Endothelial cell of umbilical vein (primary cell): ENCODE data around the gene CYGB. TPM values are rescaled to one million over a fixed set of nuclear protein-coding genes. Genes with fewer than 3 reads are reported as not detected.

Experiments used
- BruUV-seq: library from RNA; stranded (reverse); fragments of 400-500 nt; replicated peaks from 2 replicates; lab custom pipeline; 2021; lab: Mats Ljungman, UMichigan
- CTCF ChIA-PET: fragments of 300-600, 350-600 bp; sonication (Branson Sonifier 250); formaldehyde crosslinking; loops from one replicate; lab custom pipeline; 2021; ENCODE audit warnings: antibody characterized with exemption, inconsistent platforms; lab: Charles Lee
- POLR2A ChIA-PET: fragments of 300-600, 350-600 bp; sonication (Branson Sonifier 250); formaldehyde crosslinking; loops from one replicate; lab custom pipeline; 2021; ENCODE audit warnings: antibody characterized with exemption, inconsistent platforms; lab: Charles Lee
- DNase-seq: peaks from one replicate; pipeline ENCODE4 v3.0.0-alpha.2; 2011; ENCODE audit warnings: low read depth, low spot score
- FAIRE-seq: peaks from 2 replicates; lab custom pipeline; 2011; peaks lifted over from hg19 to GRCh38; lab: Jason Lieb, UNC
- H2AFZ ChIP-seq: 2 replicates; pipeline ENCODE4 v1.6.0; 2012; ENCODE audit warnings: low read depth, low read length, control low read depth, inconsistent platforms
- H3K27ac ChIP-seq: 2 replicates; pipeline ENCODE4 v1.5.1; 2011; ENCODE audit warnings: low read depth, mild to moderate bottlenecking, control low read depth, low read length, moderate library complexity; ENCODE audit not compliant: insufficient read depth
- H3K27me3 ChIP-seq, 2 experiments: 2 replicates each; pipeline versions ENCODE4 v1.6.0 to v1.6.1; 2011; ENCODE audit warnings: low read length in 2 of 2, mixed read lengths in 1 of 2; ENCODE audit not compliant: control insufficient read depth in 2 of 2, insufficient read depth in 2 of 2
- H3K36me3 ChIP-seq, 2 experiments: 2 replicates in 1 of 2; 3 replicates in 1 of 2; pipeline ENCODE4 v1.5.1; 2011; ENCODE audit warnings: low read length in 2 of 2, mild to moderate bottlenecking in 1 of 2, moderate library complexity in 1 of 2; ENCODE audit not compliant: control insufficient read depth in 2 of 2, insufficient read depth in 2 of 2; ENCODE audit errors: extremely low read depth in 1 of 2
- H3K4me1 ChIP-seq: 3 replicates; pipeline ENCODE4 v1.5.1; 2011; ENCODE audit warnings: mild to moderate bottlenecking, low read length; ENCODE audit not compliant: control insufficient read depth, insufficient read depth; ENCODE audit errors: extremely low read depth
- H3K4me2 ChIP-seq: 2 replicates; pipeline ENCODE4 v1.6.1; 2011; ENCODE audit warnings: low read length, control low read depth, mixed read lengths; ENCODE audit not compliant: insufficient read depth
- H3K4me3 ChIP-seq, 3 experiments: fragments of 200-600 bp in 1 of 3; sonication (generic), shearing (Covaris generic) in 1 of 3; replicated peaks in 1 of 3; 2 replicates each; pipeline ENCODE4 v1.5.1; 2011 to 2016; ENCODE audit warnings: control low read depth in 3 of 3, low read length in 3 of 3, mild to moderate bottlenecking in 2 of 3, inconsistent platforms in 1 of 3, low read depth in 1 of 3, moderate library complexity in 1 of 3; ENCODE audit not compliant: insufficient read depth in 1 of 3
- H3K79me2 ChIP-seq: 2 replicates; pipeline ENCODE4 v1.6.0; 2012; ENCODE audit warnings: low read length, inconsistent platforms; ENCODE audit not compliant: control insufficient read depth, insufficient read depth
- H3K9ac ChIP-seq: replicated peaks from 2 replicates; pipeline ENCODE3; 2011; ENCODE audit warnings: low read length, control low read depth; ENCODE audit not compliant: insufficient read depth; ENCODE audit errors: extremely low read depth
- H3K9me1 ChIP-seq: replicated peaks from 3 replicates; pipeline ENCODE4 v1.6.0; 2011; ENCODE audit warnings: mild to moderate bottlenecking, low read length; ENCODE audit not compliant: control insufficient read depth, insufficient read depth; ENCODE audit errors: extremely low read depth
- H3K9me3 ChIP-seq: replicated peaks from 2 replicates; pipeline ENCODE4 v1.5.1; 2012; ENCODE audit warnings: low read length, inconsistent platforms; ENCODE audit not compliant: control insufficient read depth, insufficient read depth
- H4K20me1 ChIP-seq: replicated peaks from 2 replicates; pipeline ENCODE3; 2011; ENCODE audit warnings: mild to moderate bottlenecking, low read length; ENCODE audit not compliant: control insufficient read depth, insufficient read depth; ENCODE audit errors: extremely low read depth
- EZH2 ChIP-seq: IDR thresholded peaks from 2 replicates; pipeline ENCODE4 v1.6.1; 2012; ENCODE audit warnings: borderline replicate concordance, low read depth, mild to moderate bottlenecking, moderate library complexity, low read length, inconsistent platforms; ENCODE audit not compliant: severe bottlenecking
- FOS ChIP-seq: IDR thresholded peaks from 2 replicates; pipeline ENCODE4 v1.6.1; 2011; ENCODE audit warnings: mild to moderate bottlenecking, low read length, moderate library complexity, borderline replicate concordance; ENCODE audit not compliant: insufficient read depth
- GATA2 ChIP-seq: IDR thresholded peaks from 2 replicates; pipeline ENCODE4 v1.7.0; 2011; ENCODE audit warnings: low read depth, mild to moderate bottlenecking, moderate library complexity, mixed read lengths, low read length; ENCODE audit not compliant: insufficient read length, insufficient read depth
- JUN ChIP-seq: IDR thresholded peaks from 2 replicates; pipeline ENCODE4 v1.6.1; 2011; ENCODE audit warnings: borderline replicate concordance, low read depth; ENCODE audit not compliant: insufficient read length, insufficient read depth
- MYC ChIP-seq: IDR thresholded peaks from one replicate; pipeline ENCODE4 v1.6.1; 2011; ENCODE audit warnings: mild to moderate bottlenecking, low read depth, low read length
- POLR2A ChIP-seq: IDR thresholded peaks from 2 replicates; pipeline ENCODE4 v1.6.1; 2012; ENCODE audit warnings: low read depth, mild to moderate bottlenecking, control low read depth, low read length
- POLR2AphosphoS5 ChIP-seq: IDR thresholded peaks from 2 replicates; pipeline ENCODE4 v1.6.1; 2012; ENCODE audit warnings: low read depth, mild to moderate bottlenecking, control low read depth, low read length, moderate library complexity; ENCODE audit not compliant: insufficient read depth
- dilution Hi-C: fragments of 300-500 bp; cut with MboI; formaldehyde crosslinking; loops from one replicate; pipeline ENCODE4 v1.15.0; 2019; ENCODE audit warnings: low sequenced_read_pairs; ENCODE audit not compliant: extremely low pct_ligation_motif_present
- intact Hi-C: fragments of 100-400 bp; cut with micrococcal nuclease; formaldehyde crosslinking; loops from one replicate; pipeline ENCODE4 v1.10.0; 2022
- polyA plus RNA-seq, 4 experiments: library from polyadenylated mRNA; depleted of rRNA in 3 of 4; stranded (reverse) in 3 of 4; unstranded in 1 of 4; fragments of >200 nt; gene quantifications; 2 replicates each; pipeline versions ENCODE4 v1.2.1 to v1.2.3, GENCODE V29; 2011 to 2012; ENCODE audit warnings: missing spikeins in 1 of 4
- total RNA-seq: library from RNA; stranded (reverse); gene quantifications from 2 replicates; pipeline ENCODE4 v1.2.3, GENCODE V29; 2021
- TF ChIP-seq, protein P1 (sequence below): IDR thresholded peaks from 2 replicates; pipeline ENCODE4 v1.6.1; 2011; ENCODE audit not compliant: insufficient read depth, insufficient read length
- TF ChIP-seq, protein P2 (sequence below), 2 donors: IDR thresholded peaks; 1 replicate in 1 of 2; 2 replicates in 1 of 2; pipeline ENCODE4 v1.5.1; 2011; ENCODE audit warnings: low read length in 2 of 2, mild to moderate bottlenecking in 2 of 2, moderate library complexity in 2 of 2, control low read depth in 1 of 2, inconsistent platforms in 1 of 2, low read depth in 1 of 2; ENCODE audit not compliant: insufficient read depth in 1 of 2; ENCODE audit errors: extremely low read depth in 1 of 2

The CYGB gene
- total and polyA plus RNA-seq, 2 donors (not counting 3 experiments of a cell fraction or from before 2014, with no cell fraction given): 0.22 to 0.91 TPM

DNA sequence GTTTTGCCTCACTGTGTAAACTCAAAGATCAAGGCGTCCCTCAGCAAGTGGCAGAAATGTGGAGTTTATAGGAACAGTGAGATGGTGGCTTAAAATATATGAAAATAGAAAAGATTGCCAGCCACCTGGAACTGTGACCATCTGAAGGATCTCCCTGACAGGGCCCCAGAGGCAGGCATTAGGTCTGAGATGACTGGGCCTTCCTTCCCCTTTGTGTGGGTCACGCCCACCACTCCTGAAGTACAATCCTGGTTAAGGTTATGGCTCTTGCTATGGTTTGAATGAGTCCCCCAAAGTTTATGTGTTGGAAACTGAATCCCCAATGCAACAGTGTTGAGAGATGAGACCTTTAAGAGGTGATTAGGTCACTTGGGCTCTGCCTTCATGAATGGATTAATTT is 41.8 kb upstream of the CYGB start:
- intact Hi-C loops (no loop called here), dilution Hi-C loops (no loop called here)
- Histone ChIP-seq H3K27ac (no peak overlapping the region), H3K79me2 (no peaks in the 10 kb centered on the region), H3K4me1 (no peaks in the 10 kb centered on the region), H3K9me3 (no peaks in the 10 kb centered on the region), H3K4me2 (no peak overlapping the region), H2AFZ (no peak overlapping the region), H4K20me1 (no peaks in the 10 kb centered on the region), H3K27me3 (no peaks in the 10 kb centered on the region), H3K9ac (no peak overlapping the region), H3K9me1 (no peaks in the 10 kb centered on the region), H3K4me3 (no peak overlapping the region), H3K36me3 (no peaks in the 10 kb centered on the region)
- DNase-seq (no peak), FAIRE-seq (no peak)
- BruUV-seq: no TSS peak
- CTCF ChIA-PET: interaction anchor here (0.6 kb wide), 1 partner anchor 12 kb away, joined by 3 read pairs; no protein-coding TSS in a partner anchor
- POLR2A ChIA-PET: no interaction called here
- no peak for TF ChIP-seq POLR2AphosphoS5
- TF ChIP-seq EZH2: no peak
- no peak for TF ChIP-seq POLR2A
- no peak for TF ChIP-seq MYC
- no peak for TF ChIP-seq FOS
- TF ChIP-seq GATA2: no peak
- TF ChIP-seq, protein P1, sequence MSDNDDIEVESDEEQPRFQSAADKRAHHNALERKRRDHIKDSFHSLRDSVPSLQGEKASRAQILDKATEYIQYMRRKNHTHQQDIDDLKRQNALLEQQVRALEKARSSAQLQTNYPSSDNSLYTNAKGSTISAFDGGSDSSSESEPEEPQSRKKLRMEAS: no peak
- TF ChIP-seq JUN: no peak
- TF ChIP-seq, protein P2, sequence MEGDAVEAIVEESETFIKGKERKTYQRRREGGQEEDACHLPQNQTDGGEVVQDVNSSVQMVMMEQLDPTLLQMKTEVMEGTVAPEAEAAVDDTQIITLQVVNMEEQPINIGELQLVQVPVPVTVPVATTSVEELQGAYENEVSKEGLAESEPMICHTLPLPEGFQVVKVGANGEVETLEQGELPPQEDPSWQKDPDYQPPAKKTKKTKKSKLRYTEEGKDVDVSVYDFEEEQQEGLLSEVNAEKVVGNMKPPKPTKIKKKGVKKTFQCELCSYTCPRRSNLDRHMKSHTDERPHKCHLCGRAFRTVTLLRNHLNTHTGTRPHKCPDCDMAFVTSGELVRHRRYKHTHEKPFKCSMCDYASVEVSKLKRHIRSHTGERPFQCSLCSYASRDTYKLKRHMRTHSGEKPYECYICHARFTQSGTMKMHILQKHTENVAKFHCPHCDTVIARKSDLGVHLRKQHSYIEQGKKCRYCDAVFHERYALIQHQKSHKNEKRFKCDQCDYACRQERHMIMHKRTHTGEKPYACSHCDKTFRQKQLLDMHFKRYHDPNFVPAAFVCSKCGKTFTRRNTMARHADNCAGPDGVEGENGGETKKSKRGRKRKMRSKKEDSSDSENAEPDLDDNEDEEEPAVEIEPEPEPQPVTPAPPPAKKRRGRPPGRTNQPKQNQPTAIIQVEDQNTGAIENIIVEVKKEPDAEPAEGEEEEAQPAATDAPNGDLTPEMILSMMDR (IDR thresholded peaks at IDR 0.05; ENCODE audit: extremely low read depth in 1 of 2, insufficient read depth in 1 of 2, low read depth in 1 of 2, low read length in 2 of 2): no peak
